HepG2 (cell line): ENCODE measurements around the gene ARFGAP1. TPM values are rescaled to one million over a fixed set of nuclear protein-coding genes. Genes with fewer than 3 reads are reported as not detected.

Source experiments
- ATAC-seq: fragments of 200-7000 bp; cut with Tn5 transposase; 3 replicates; pipeline ENCODE4 v1.9.1; 2020; ENCODE audit warnings: mild to moderate bottlenecking, moderate library complexity
- BruUV-seq: library from RNA; stranded (reverse); fragments of 400-500 nt; replicated peaks from 2 replicates; lab custom pipeline; 2021; lab: Mats Ljungman, UMichigan
- CTCF ChIA-PET: fragments of 300-600 bp; formaldehyde crosslinking; extraction: SDS; loops from one replicate; lab custom pipeline; 2021; ENCODE audit warnings: low total read pairs, inconsistent platforms, low intra/inter-chr PET ratio; lab: Yijun Ruan, JAX
- POLR2A ChIA-PET: fragments of 350-600 bp; sonication (Branson Sonifier 250); formaldehyde crosslinking; loops from one replicate; lab custom pipeline; 2020; ENCODE audit warnings: antibody characterized with exemption, inconsistent platforms; lab: Yijun Ruan, JAX
- DNase-seq: peaks from one replicate; pipeline ENCODE4 v3.0.0-alpha.2; 2015; ENCODE audit warnings: low spot score
- FAIRE-seq: peaks from 3 replicates; lab custom pipeline; 2011; peaks lifted over from hg19 to GRCh38; lab: Jason Lieb, UNC
- H2AFZ ChIP-seq: one replicate; pipeline ENCODE4 v1.6.1; 2011; ENCODE audit warnings: low read length, inconsistent platforms
- H3K27ac ChIP-seq: fragments of 300-600 bp; 3 replicates; pipeline ENCODE4 v1.8.0; 2011; ENCODE audit warnings: mixed run types, mild to moderate bottlenecking, mixed read lengths, low read length, inconsistent platforms; ENCODE audit not compliant: insufficient read depth; ENCODE audit errors: extremely low read length
- H3K27me3 ChIP-seq, 2 experiments: fragments of 200-600 bp in 1 of 2; 2 replicates in 1 of 2; 3 replicates in 1 of 2; pipeline versions ENCODE4 v1.6.0 to v1.8.0; 2011; ENCODE audit warnings: low read length in 2 of 2, mild to moderate bottlenecking in 2 of 2, moderate library complexity in 2 of 2, inconsistent platforms in 1 of 2; ENCODE audit not compliant: insufficient read depth in 2 of 2, control insufficient read depth in 1 of 2
- H3K36me3 ChIP-seq, 2 experiments: fragments of 200-600 bp in 1 of 2; replicated peaks in 1 of 2; 2 replicates in 1 of 2; 3 replicates in 1 of 2; pipeline versions ENCODE4 v1.5.1 to v1.8.0; 2011; ENCODE audit warnings: low read length in 2 of 2, inconsistent platforms in 1 of 2; ENCODE audit not compliant: insufficient read depth in 2 of 2, control insufficient read depth in 1 of 2
- H3K4me1 ChIP-seq: 2 replicates; pipeline ENCODE4 v1.5.1; 2012; ENCODE audit warnings: low read length, inconsistent platforms; ENCODE audit not compliant: insufficient read depth
- H3K4me2 ChIP-seq: 2 replicates; pipeline ENCODE4 v1.6.0; 2011; ENCODE audit warnings: low read depth, low read length, inconsistent platforms
- H3K4me3 ChIP-seq, 3 experiments: fragments of 200-600 bp in 1 of 3; sonication (generic), shearing (Covaris generic) in 1 of 3; replicated peaks in 1 of 3; 2 replicates each; pipeline ENCODE4 v1.5.1; 2011 to 2016; ENCODE audit warnings: low read length in 3 of 3, inconsistent platforms in 2 of 3, low read depth in 2 of 3, mild to moderate bottlenecking in 2 of 3, control low read depth in 1 of 3, mixed read lengths in 1 of 3; ENCODE audit not compliant: insufficient read depth in 1 of 3
- H3K79me2 ChIP-seq: one replicate; pipeline ENCODE4 v1.6.1; 2011; ENCODE audit warnings: low read length, inconsistent platforms; ENCODE audit not compliant: insufficient read depth
- H3K9ac ChIP-seq: 2 replicates; pipeline ENCODE4 v1.6.0; 2011; ENCODE audit warnings: mild to moderate bottlenecking, low read depth, low read length, inconsistent platforms; ENCODE audit not compliant: insufficient read depth
- H3K9me3 ChIP-seq: 2 replicates; pipeline ENCODE4 v1.5.1; 2012; ENCODE audit warnings: mild to moderate bottlenecking, low read length
- H4K20me1 ChIP-seq: 2 replicates; pipeline ENCODE4 v1.6.0; 2011; ENCODE audit warnings: inconsistent platforms, mild to moderate bottlenecking, low read length, moderate library complexity; ENCODE audit not compliant: insufficient read depth
- AHR ChIP-seq: IDR thresholded peaks from 2 replicates; pipeline ENCODE4 v1.6.1; 2018; ENCODE audit warnings: missing genetic modification reagents, missing compliant biosample characterization
- DPF2 ChIP-seq: sonication (generic); formaldehyde crosslinking; IDR thresholded peaks from 2 replicates; pipeline ENCODE4 v1.4.0; 2020; ENCODE audit warnings: mild to moderate bottlenecking, low read depth, missing genetic modification reagents, borderline replicate concordance
- EED ChIP-seq: sonication (generic); formaldehyde crosslinking; IDR thresholded peaks from 2 replicates; pipeline ENCODE4 v1.5.0; 2020; ENCODE audit warnings: mild to moderate bottlenecking, missing genetic modification reagents
- HES4 ChIP-seq: sonication (generic); formaldehyde crosslinking; IDR thresholded peaks from 2 replicates; pipeline ENCODE4 v1.9.0; 2021; ENCODE audit warnings: mild to moderate bottlenecking, missing genetic modification reagents, borderline replicate concordance
- MED13 ChIP-seq: sonication (generic); formaldehyde crosslinking; IDR thresholded peaks from 2 replicates; pipeline ENCODE4 v1.5.0; 2020; ENCODE audit warnings: missing genetic modification reagents
- PAX8 ChIP-seq: sonication (generic); formaldehyde crosslinking; IDR thresholded peaks from 2 replicates; pipeline ENCODE4 v1.8.0; 2022; ENCODE audit warnings: mild to moderate bottlenecking, missing genetic modification reagents, borderline replicate concordance
- PTBP1 ChIP-seq: fragments of 200-400 bp; formaldehyde crosslinking; IDR thresholded peaks from 2 replicates; pipeline ENCODE4 v1.6.1; 2018; ENCODE audit warnings: low read length, low read depth; ENCODE audit not compliant: poor library complexity, severe bottlenecking
- REL ChIP-seq: sonication (generic); formaldehyde crosslinking; conservative IDR thresholded peaks from 2 replicates; pipeline ENCODE4 v1.8.0; 2022; ENCODE audit warnings: mild to moderate bottlenecking, missing genetic modification reagents, moderate library complexity
- ZBTB10 ChIP-seq: sonication (generic); formaldehyde crosslinking; IDR thresholded peaks from 2 replicates; pipeline ENCODE4 v1.4.0; 2020; ENCODE audit warnings: missing genetic modification reagents, borderline replicate concordance
- ZNF598 ChIP-seq: sonication (generic); formaldehyde crosslinking; IDR thresholded peaks from 2 replicates; pipeline ENCODE4 v1.5.1; 2020; ENCODE audit warnings: mild to moderate bottlenecking, missing genetic modification reagents, borderline replicate concordance
- ZNF841 ChIP-seq: sonication (generic); formaldehyde crosslinking; IDR thresholded peaks from 2 replicates; pipeline ENCODE4 v1.8.1; 2023; ENCODE audit warnings: missing genetic modification reagents, borderline replicate concordance
- WGBS: methylation state at CpG from one replicate; pipeline ENCODE4 v1.1.6; 2017; ENCODE audit warnings: low lambda C conversion rate; 5-methylcytosine and 5-hydroxymethylcytosine counted together
- in situ Hi-C: cut with HindIII; loops from 2 replicates; pipeline ENCODE4 v1.10.0; 2017; ENCODE audit warnings: low pct_unique_long_range_greater_than_20kb; ENCODE audit not compliant: extremely low pct_ligation_motif_present
- intact Hi-C: fragments of 100-400 bp; cut with micrococcal nuclease; formaldehyde crosslinking; loops from one replicate; pipeline ENCODE4 v1.10.0; 2022; ENCODE audit not compliant: unreplicated experiment
- polyA plus RNA-seq, 8 experiments: library from polyadenylated mRNA; depleted of rRNA in 3 of 8; stranded (reverse) in 7 of 8; unstranded in 1 of 8; fragments of >200 nt; fragmentation: Illumina TruSeq in 4 of 8; extraction: Trizol in 4 of 8; gene quantifications; 2 replicates each; pipeline versions ENCODE4 v1.2.1 to v1.2.3, GENCODE V29; 2011 to 2016; ENCODE audit warnings: low read depth in 4 of 8, missing spikeins in 1 of 8, mixed read lengths in 1 of 8; ENCODE audit not compliant: insufficient read depth in 1 of 8
- total RNA-seq, 5 experiments: library from RNA; depleted of rRNA; stranded (reverse); fragments of >200 nt; fragmentation: Illumina TruSeq; extraction: Trizol; gene quantifications; 2 replicates each; pipeline ENCODE4 v1.2.3, GENCODE V29; 2016; ENCODE audit warnings: low read depth in 1 of 5
- TF ChIP-seq, protein P1 (sequence below): sonication (generic); formaldehyde crosslinking; IDR thresholded peaks from 2 replicates; pipeline ENCODE4 v1.5.1; 2020; ENCODE audit warnings: mild to moderate bottlenecking, missing genetic modification reagents, moderate library complexity
- TF ChIP-seq, protein P2 (sequence below): sonication (generic); formaldehyde crosslinking; IDR thresholded peaks from 2 replicates; pipeline ENCODE4 v1.5.0; 2020; ENCODE audit warnings: missing genetic modification reagents, mild to moderate bottlenecking, borderline replicate concordance
- TF ChIP-seq, protein P3 (sequence below): sonication (generic); formaldehyde crosslinking; IDR thresholded peaks from 2 replicates; pipeline ENCODE4 v1.4.0; 2020; ENCODE audit warnings: missing genetic modification reagents, mild to moderate bottlenecking, borderline replicate concordance

ARFGAP1 gene
- total and polyA plus RNA-seq, 2 of the 13 experiments (the other 11 are each of a cell fraction or from before 2014, with no cell fraction given), result 132 TPM

GRCh38 chr20:63322146-63322932 lies 49.7 kb downstream of the ARFGAP1 start:
- no peak for FAIRE-seq
- H4K20me1 ChIP-seq, result peaks cover 3% of the 10 kb centered on the region; the same call in 1 of the 2 replicates
- CTCF ChIA-PET, result no interaction called here
- TF ChIP-seq ZNF598, result no peak
- TF ChIP-seq ZNF841, result no peak
- TF ChIP-seq PAX8 (CRISPR knock-in tag), result no peak
- TF ChIP-seq PTBP1, result peak; percentile 43
- no peak for TF ChIP-seq MED13
- TF ChIP-seq, protein P1, sequence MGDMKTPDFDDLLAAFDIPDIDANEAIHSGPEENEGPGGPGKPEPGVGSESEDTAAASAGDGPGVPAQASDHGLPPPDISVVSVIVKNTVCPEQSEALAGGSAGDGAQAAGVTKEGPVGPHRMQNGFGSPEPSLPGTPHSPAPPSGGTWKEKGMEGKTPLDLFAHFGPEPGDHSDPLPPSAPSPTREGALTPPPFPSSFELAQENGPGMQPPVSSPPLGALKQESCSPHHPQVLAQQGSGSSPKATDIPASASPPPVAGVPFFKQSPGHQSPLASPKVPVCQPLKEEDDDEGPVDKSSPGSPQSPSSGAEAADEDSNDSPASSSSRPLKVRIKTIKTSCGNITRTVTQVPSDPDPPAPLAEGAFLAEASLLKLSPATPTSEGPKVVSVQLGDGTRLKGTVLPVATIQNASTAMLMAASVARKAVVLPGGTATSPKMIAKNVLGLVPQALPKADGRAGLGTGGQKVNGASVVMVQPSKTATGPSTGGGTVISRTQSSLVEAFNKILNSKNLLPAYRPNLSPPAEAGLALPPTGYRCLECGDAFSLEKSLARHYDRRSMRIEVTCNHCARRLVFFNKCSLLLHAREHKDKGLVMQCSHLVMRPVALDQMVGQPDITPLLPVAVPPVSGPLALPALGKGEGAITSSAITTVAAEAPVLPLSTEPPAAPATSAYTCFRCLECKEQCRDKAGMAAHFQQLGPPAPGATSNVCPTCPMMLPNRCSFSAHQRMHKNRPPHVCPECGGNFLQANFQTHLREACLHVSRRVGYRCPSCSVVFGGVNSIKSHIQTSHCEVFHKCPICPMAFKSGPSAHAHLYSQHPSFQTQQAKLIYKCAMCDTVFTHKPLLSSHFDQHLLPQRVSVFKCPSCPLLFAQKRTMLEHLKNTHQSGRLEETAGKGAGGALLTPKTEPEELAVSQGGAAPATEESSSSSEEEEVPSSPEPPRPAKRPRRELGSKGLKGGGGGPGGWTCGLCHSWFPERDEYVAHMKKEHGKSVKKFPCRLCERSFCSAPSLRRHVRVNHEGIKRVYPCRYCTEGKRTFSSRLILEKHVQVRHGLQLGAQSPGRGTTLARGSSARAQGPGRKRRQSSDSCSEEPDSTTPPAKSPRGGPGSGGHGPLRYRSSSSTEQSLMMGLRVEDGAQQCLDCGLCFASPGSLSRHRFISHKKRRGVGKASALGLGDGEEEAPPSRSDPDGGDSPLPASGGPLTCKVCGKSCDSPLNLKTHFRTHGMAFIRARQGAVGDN (CRISPR knock-in tag), result peak; percentile 9; the same call in 1 of the 2 replicates
- TF ChIP-seq AHR (CRISPR knock-in tag), result no peak
- no peak for TF ChIP-seq DPF2
- TF ChIP-seq, protein P2, sequence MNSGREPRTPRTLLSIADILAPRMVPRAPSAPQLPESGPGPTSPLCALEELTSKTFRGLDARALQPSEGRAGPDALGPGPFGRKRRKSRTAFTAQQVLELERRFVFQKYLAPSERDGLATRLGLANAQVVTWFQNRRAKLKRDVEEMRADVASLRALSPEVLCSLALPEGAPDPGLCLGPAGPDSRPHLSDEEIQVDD (CRISPR knock-in tag), result no peak
- no peak for TF ChIP-seq REL (CRISPR knock-in tag)
- no peak for TF ChIP-seq ZBTB10 (CRISPR knock-in tag)
- TF ChIP-seq, protein P3, sequence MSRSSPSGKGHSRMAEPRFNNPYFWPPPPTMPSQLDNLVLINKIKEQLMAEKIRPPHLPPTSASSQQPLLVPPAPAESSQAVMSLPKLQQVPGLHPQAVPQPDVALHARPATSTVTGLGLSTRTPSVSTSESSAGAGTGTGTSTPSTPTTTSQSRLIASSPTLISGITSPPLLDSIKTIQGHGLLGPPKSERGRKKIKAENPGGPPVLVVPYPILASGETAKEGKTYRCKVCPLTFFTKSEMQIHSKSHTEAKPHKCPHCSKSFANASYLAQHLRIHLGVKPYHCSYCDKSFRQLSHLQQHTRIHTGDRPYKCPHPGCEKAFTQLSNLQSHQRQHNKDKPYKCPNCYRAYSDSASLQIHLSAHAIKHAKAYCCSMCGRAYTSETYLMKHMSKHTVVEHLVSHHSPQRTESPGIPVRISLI (CRISPR knock-in tag), result no peak
- 0 out of 2 replicates have a peak, but pooled peaks have one; percentile 26 for TF ChIP-seq EED (CRISPR knock-in tag)
- no peak for TF ChIP-seq HES4 (CRISPR knock-in tag)

More at GRCh38 chr20:63322146-63322932, 49.7 kb downstream of the ARFGAP1 start:
- Histone ChIP-seq H3K27ac (no peak overlapping the region), H3K4me3 (no peak overlapping the region), H2AFZ (no peak overlapping the region), H3K27me3 (peaks cover 7 to 40% of the 10 kb centered on the region in 2 experiments; a peak in 4 of 5 replicates), H3K9me3 (no peaks in the 10 kb centered on the region), H3K4me2 (no peak overlapping the region), H3K79me2 (no peaks in the 10 kb centered on the region), H3K4me1 (no peaks in the 10 kb centered on the region), H3K9ac (no peak overlapping the region), H3K36me3 (no peaks in the 10 kb centered on the region)
- WGBS, result 56% methylated on average over 32 of the region's 34 CpGs
- DNase-seq (no peak), ATAC-seq (no peak)
- intact Hi-C loops, result no loop called here
- in situ Hi-C loops, result no loop called here
- POLR2A ChIA-PET, result no interaction called here
- BruUV-seq, result no TSS peak
